GM18526 (cell line): ENCODE measurements around the gene GATD1.

ENCODE experiments used
- POLR2A ChIP-seq: IDR thresholded peaks from 3 replicates; pipeline ENCODE4 v1.6.1; 2011; ENCODE audit not compliant: insufficient read length; ENCODE audit errors: extremely low read depth

Gene GATD1

DNA sequence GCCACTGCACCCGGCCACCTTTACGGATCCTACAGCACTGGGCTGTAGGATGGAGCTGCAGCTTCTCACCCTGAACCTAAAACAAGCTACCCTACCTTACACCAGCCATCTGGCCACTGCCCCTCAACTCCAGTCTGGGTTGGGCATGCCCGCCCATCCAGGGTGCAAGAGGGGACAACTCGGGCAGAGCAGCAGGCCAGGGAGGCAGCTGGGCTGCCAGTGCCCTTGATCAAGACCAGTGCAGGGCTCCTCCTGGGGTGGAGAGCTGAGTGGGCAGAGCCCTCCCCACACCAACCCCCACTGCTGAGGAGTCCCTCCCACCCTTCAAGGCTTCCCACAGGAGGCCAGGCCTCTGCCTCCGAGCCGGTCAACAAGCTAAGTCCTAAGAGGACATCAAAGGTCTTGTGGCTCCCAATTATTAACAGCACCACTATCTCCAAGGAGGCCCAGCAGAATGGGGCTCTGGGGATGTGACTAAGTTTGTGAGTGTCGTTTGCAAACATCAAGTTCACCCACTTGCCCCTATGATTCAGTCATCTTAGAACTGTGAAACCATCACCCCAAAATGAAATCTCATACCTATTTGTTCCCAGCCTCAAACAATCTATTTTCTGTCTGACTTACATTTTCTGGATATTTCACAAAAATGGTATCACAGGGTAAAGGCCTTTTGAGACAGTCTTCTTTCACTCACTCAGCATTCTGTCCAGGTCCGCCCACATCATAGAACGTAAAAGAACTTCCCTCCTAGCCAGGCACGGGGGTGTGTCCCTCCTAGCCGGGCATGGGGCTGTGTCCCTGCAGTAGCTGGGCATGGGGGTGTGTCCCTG lies 11.0 kb downstream of the GATD1 start:
- TF ChIP-seq POLR2A = no peak

DNA sequence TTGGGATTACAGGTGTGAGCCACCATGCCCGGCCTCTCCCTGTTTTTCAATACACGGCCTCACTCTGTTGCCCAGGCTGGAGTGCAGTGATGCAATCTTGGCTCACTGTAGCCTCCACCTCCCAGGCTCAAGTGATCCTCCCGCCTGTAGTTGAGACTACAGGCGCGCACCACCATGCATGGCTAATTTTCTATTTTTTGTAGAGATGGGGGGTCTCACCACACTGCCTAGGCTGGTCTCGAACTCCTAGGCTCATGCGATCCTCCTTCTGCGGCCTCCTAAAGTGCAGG lies 11.5 kb downstream of the GATD1 start:
- no peak for TF ChIP-seq POLR2A

DNA sequence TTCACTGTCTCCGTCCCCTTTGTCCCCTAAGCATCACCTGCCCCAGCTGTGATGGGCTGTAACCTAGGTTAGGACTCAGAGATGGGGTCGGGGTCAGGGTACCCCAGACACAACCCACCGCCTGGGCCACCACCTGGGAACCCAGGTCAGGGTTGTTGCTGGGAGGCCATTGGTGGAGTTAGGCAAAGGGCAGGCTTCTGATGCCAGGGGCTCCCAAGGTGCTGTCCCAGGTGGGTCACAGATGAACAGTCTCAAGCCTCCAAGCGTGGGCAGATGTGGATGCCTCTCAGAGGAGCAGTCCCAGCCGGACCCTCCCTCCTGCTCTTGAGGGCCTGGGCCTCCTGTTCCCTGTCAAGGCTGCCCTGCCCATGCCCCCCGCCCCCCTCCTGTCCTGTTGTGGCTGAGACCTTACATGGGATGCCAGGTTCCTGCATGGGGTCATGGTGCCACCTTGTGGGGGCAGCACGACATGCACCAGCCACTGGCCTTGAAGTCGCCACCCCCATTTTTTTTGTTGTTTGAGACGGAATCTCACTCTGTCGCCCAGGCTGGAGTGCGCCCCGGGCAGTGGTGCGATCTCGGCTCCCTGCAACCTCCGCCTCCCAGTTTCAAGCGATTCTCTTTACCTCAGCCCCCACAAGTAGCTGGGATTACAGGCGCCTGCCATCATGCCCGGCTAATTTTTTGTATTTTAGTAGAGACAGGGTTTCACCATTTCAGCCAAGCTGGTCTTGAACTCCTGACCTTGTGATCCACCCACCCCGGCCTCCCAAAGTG lies 12.1 kb downstream of the GATD1 start:
- TF ChIP-seq POLR2A = no peak

DNA sequence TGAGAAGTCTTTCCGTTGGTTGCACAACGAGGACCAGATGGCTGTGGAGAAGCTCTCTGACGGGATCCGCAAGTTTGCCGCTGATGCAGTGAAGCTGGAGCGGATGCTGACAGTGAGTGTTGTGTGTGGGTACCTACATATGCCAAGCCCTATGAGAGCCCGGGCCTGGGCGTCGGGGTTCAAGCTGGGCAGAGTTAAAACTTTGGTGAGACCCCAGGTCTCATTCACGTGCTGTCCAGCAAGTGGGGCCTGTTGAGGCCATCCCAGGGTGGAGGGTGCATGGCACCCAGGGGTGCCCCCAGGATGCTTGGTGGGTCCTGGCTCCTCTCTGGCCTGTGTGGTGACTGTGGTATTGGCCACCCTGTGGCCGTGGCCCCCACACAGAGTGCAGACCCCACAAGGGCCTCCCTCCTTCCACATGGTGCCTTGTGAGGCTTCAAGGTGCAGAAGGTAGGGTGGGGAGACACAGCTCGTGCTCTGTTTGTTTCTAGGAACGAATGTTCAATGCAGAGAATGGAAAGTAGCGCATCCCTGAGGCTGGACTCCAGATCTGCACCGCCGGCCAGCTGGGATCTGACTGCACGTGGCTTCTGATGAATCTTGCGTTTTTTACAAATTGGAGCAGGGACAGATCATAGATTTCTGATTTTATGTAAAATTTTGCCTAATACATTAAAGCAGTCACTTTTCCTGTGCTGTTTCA lies 12.8 kb downstream of the GATD1 start:
- TF ChIP-seq POLR2A = no peak

DNA sequence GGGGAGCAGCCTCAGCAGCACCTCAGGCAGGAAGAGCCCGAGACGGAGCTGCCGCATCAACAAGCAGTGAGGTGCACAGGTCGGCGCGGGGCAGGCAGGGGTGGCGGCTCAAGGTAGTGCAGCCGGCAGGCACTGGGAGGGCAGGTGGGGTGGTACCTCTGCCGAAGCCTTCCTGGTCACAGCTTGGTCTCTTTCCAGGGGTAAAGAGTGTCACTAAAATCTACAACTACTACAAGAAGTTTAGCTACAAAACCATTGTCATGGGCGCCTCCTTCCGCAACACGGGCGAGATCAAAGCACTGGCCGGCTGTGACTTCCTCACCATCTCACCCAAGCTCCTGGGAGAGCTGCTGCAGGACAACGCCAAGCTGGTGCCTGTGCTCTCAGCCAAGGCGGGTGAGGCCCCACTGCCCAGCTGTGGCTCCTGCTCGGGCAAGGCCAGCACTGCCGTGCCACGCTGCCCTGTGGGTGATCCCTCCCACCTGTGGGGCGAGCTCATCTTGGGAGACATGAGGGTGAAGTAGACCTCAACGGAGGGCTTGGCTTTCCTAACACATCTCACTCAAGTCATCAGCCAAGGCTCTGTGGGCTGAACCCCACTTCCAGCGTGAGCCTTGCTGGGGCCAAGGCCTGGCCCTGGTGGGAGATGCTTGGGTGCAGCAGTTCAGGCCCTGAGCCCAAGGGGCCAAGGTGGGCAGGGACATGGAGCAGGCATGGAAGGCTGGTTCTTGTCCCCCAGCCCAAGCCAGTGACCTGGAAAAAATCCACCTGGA lies 13.6 kb downstream of the GATD1 start:
- no peak for TF ChIP-seq POLR2A

DNA sequence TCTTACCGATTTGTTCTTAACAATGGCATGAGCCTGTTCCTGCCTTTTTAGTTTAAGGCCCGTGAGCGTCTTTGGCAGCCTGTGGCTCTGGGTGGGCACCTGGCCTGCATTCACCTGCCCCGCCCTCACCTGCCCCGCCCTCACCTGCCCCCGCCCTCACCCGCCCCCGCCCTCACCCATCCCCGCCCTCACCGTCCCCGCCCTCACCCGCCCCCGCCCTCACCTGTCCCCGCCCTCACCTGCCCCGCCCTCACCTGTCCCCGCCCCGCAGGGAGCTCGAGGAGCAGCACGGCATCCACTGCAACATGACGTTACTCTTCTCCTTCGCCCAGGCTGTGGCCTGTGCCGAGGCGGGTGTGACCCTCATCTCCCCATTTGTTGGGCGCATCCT lies 14.2 kb downstream of the GATD1 start:
- TF ChIP-seq POLR2A = no peak

DNA sequence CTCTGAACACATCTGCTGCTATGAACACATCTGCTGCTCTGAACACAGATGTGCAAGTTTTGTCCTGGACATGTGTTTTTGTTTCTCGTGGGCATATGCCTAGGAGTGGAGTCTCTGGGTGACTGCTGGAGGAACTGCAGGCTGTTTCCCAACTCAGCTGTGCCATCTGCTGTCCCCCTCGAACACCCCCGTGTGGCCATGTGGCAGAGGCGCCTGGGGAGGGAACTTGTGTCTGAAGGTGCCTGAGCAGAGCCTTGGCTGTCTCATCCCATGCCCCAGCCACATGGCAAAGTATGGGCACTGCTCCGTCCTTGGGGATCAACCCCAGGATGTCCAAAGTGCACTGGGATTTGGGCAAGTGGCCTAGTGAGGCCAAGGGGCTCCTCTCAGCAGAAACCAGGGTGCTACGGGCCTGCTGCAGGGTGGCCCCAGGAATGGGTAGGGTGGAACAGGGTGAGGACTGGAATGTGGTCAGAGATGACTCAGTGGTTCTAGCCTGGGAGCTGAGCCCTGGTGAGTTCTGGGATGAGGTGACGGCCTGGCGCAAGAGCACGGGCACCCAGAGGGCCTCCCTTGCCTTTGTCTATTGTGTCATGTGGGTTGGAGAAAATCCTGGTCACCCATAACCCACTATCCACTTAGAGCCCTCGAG lies 14.7 kb downstream of the GATD1 start:
- no peak for TF ChIP-seq POLR2A

DNA sequence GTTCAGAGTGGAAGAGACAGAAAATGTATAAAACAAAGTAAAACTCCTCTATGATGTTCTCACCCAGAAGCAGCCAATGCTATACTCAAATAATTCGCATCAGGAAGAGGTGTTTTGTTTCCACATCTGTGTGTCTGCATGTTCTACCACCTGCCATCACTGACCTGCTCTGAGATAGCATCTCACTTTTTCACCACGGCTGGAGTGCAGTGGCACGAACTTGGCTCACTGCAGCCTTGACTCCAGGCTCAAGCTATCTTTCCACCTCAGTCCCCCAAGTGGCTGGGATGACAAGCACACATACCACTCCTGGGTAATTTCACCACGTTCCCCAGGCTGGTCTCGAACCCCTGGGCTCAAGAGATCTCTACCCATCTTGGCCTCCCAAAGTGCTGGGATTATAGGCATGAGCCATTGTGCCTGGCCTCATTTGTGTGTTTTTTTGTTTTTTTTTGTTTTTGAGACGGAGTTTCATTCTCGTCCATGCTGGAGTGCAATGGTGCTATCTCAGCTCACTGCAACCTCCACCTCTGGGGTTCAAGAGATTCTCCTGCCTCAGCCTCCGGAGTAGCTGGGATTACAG lies 15.7 kb downstream of the GATD1 start:
- TF ChIP-seq POLR2A = no peak

DNA sequence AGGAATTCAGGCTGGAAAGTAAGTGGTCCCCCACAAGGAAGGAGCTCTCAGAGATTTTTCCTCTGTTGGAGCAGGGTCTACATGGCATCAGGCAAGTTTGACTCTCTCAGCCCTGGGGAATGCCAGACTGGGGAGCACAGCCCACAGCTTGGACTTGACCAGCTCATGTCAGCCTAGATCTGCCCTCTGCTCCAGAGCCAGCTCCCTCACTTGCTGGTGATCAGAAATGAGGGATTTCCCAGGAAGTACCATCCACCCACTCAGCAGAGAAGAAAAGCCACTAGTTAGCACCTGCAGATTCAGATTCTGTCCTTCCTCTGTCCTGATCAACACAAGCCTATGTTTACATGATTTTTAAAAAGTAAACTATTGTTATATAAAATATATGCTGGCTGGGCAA lies 17.1 kb downstream of the GATD1 start:
- TF ChIP-seq POLR2A = no peak

DNA sequence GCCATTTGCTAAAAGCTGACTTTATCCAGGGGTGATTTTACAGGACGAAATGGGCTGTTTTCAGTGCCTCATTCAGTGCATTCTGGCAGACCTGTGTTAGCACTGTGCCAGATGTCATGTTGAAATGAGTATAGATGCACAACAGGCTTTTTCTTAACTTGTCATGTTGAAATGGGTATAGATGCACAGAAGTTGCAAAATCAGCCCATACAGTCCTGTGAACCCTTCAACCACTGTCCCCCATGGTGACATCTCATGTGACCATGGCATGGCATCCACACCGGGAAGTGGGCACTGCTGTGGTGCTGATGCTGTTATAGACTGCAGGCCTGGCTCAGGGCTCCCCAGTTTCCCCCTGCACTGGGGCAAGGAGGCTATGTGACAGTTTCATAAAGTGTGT lies 27.6 kb downstream of the GATD1 start:
- no peak for TF ChIP-seq POLR2A

DNA sequence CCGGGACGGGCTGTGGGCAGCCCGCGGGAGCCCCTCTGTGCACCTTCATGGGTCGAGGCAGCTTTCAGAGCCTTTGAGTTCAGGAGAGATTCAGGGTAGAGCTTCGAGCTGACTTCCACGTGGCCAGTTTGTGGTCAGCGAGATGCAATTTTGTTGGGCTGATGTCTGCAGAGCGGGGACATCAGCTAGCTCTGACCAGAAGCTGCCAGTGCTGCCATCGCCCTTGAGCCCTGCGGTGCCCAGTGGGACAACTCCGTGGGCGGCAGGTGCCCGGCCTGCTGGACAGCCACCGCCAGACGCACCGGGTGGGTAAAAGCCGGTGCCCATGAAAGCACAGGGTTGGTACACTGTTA lies 29.3 kb downstream of the GATD1 start:
- TF ChIP-seq POLR2A = no peak

DNA sequence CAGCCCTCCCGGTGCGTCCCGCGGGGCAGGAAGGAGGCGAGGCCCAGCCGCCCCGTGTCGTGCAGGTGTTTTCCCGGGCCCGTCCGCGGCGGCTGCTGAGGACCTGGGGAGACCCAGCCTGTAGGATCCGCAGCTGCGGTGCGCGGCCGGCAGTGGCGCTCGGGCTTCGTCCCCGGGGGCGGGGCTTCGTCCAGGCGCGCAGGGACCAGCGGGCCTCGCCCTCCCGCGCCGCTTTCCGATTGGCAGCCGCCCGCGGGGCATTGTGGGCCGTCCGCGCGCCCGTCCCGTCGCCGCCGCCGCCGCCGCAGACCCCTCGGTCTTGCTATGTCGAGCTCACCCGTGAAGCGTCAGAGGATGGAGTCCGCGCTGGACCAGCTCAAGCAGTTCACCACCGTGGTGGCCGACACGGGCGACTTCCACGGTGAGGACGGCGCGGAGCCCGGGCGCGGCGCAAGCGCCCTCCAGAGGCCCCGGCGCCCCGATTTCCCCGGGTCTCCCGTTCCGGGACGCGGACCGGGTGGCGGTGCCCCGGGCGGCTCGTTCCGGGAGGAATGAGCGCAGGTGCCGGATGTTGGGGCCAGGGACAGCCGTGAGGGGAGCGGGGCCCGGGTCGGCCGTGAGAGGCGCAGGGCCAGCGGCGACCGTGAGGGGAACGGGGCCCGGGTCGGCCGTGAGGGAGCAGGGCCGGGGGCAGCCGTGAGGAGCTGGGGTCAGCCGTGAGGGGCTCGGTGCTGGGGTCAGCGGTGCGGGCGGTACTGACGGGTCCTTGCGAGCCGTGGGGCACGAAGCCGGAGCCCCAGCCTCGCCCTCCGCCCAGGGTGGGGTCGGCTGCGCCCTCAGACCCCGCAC lies 29.9 kb downstream of the GATD1 start, which contains the start of gene TALDO1:
TALDO1 (plus strand) TSS at position 307 of the 849 bp plus-strand sequence; CDS start at position 325, 18 bp downstream.
- TF ChIP-seq POLR2A = peak; percentile 70

DNA sequence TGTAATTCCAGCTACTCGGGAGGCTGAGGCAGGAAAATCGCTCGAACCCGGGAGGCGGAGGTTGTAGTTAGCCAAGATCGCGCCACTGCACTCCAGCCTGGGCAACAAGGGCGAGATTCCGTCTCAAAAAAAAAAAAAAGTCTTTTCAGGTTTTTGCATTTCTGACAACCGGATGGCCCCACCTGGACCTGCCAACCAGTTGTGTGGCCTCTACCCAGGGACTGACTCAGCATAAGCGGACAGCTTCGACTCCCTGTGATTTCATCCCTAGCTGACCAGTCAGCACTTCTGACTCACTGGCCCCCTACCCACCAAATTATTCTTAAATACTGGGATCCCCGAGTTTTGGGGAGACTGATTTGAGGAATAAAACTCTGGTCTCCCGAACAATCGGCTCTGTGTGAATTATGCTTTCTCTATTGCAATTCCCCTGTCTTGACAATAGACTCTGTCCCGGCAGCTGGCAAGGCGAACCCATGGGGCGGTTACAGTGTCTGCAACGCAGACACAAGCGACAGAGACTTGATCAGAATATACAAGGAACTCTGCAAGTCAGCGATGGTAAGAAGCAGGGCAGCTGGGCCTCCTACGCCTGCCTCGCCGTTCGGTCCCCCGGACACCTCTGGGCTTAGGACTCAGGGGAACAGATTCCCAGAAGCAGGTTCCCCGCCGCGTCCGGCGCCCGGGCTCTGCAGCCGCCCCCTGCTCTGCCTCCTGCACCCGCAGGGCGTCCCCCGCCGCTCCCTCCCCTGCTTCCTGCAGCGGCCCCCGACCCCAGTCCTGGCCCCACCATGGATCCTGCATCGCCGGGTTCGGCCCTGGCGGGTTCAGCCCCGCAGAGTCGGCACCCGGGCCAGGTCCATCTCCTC lies 30.8 kb downstream of the GATD1 start:
- no peak for TF ChIP-seq POLR2A
